Uterus (tissue), 2 donors: Measurements from ENCODE around the gene ITIH2.

ENCODE experiments used
- CTCF ChIP-seq, 4 experiments: fragments of 200-600 bp in 2 of 4; fragments of 450-650 bp in 2 of 4; sonication (generic) in 2 of 4; IDR thresholded peaks; one replicate each; pipeline ENCODE4 v1.5.1; 2016 to 2019; ENCODE audit warnings: antibody characterized with exemption in 4 of 4, mild to moderate bottlenecking in 2 of 4, moderate library complexity in 1 of 4
- POLR2A ChIP-seq, 2 donors: fragments of 450-650 bp; IDR thresholded peaks; one replicate each; pipeline ENCODE4 v1.6.1; 2016; ENCODE audit warnings: antibody characterized with exemption in 2 of 2, mild to moderate bottlenecking in 1 of 2, moderate library complexity in 1 of 2

DNA sequence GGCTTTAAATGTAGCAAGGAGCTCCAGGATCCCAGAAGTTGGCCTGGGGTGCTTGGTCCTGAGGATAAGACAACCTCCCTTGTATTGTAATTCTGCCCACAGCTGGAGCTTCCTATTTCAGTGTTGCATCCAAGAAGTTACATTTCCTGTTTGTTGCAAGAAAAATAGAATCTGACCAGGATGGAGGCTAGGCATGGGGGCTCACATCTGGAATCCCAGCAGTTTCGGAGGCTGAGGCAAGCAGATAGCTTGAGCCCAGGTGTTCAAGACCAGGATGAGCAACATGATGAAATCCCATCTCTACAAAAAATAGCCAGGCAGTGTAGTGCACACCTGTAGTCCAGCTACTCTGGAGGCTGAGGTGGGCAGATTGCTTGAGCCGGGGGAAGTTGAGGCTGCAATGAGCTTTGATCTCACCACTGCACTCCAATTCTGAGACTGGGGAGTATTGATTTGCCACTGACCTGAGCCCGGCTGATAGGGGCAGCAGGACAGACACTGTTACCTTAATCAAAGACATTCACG is 766 bp upstream of the ITIH2 start:
- TF ChIP-seq CTCF (IDR thresholded peaks at IDR 0.05) (no peak), POLR2A (IDR thresholded peaks at IDR 0.05) (no peak)
